DND-41 (cell line): ENCODE results near the gene NOPCHAP1.

Experiments
- ATAC-seq: fragments of 200-7000 bp; cut with Tn5 transposase; 3 replicates; pipeline ENCODE4 v1.9.1; 2021; ENCODE audit warnings: low read depth; ENCODE audit not compliant: insufficient read depth
- DNase-seq: peaks from one replicate; pipeline ENCODE4 v3.0.0-alpha.2; 2020
- H2AFZ ChIP-seq: 2 replicates; pipeline ENCODE4 v1.6.0; 2012; ENCODE audit warnings: low read depth, low read length
- H3K27ac ChIP-seq: 2 replicates; pipeline ENCODE4 v1.5.1; 2012; ENCODE audit warnings: low read length, inconsistent platforms
- H3K27me3 ChIP-seq: fragments of 200-600 bp; sonication (generic); 2 replicates; pipeline ENCODE4 v1.6.0; 2012; ENCODE audit warnings: low read length, mild to moderate bottlenecking, inconsistent platforms; ENCODE audit not compliant: insufficient read depth, poor library complexity
- H3K36me3 ChIP-seq: 2 replicates; pipeline ENCODE4 v1.5.1; 2012; ENCODE audit warnings: low read length, inconsistent platforms; ENCODE audit not compliant: insufficient read depth
- H3K4me1 ChIP-seq: 2 replicates; pipeline ENCODE4 v1.5.1; 2012; ENCODE audit warnings: mild to moderate bottlenecking, low read length; ENCODE audit not compliant: insufficient read depth
- H3K4me2 ChIP-seq: 2 replicates; pipeline ENCODE4 v1.6.0; 2012; ENCODE audit warnings: mild to moderate bottlenecking, moderate library complexity, low read length, inconsistent platforms; ENCODE audit not compliant: insufficient read depth
- H3K4me3 ChIP-seq, 2 experiments: fragments of 200-600 bp in 1 of 2; shearing (Covaris generic) in 1 of 2; 2 replicates each; pipeline ENCODE4 v1.5.1; 2012 to 2016; ENCODE audit warnings: inconsistent platforms in 2 of 2, low read length in 2 of 2, mild to moderate bottlenecking in 2 of 2, low read depth in 1 of 2, moderate library complexity in 1 of 2
- H3K79me2 ChIP-seq: 2 replicates; pipeline ENCODE4 v1.6.0; 2012; ENCODE audit warnings: low read length, inconsistent platforms; ENCODE audit not compliant: insufficient read depth
- H3K9ac ChIP-seq: 2 replicates; pipeline ENCODE4 v1.6.0; 2012; ENCODE audit warnings: low read depth, mild to moderate bottlenecking, inconsistent platforms, low read length, moderate library complexity
- H3K9me3 ChIP-seq: 2 replicates; pipeline ENCODE4 v1.5.1; 2012; ENCODE audit warnings: low read length, moderate library complexity, mild to moderate bottlenecking, inconsistent platforms; ENCODE audit not compliant: insufficient read depth, severe bottlenecking
- H4K20me1 ChIP-seq: 2 replicates; pipeline ENCODE4 v1.6.0; 2012; ENCODE audit warnings: low read length; ENCODE audit not compliant: insufficient read depth
- CTCF ChIP-seq: IDR thresholded peaks from 2 replicates; pipeline ENCODE4 v1.5.1; 2012; ENCODE audit warnings: borderline replicate concordance, low read length, moderate library complexity, mild to moderate bottlenecking; ENCODE audit not compliant: poor library complexity, severe bottlenecking; ENCODE audit errors: extremely low read depth
- EZH2 ChIP-seq: IDR thresholded peaks from 3 replicates; pipeline ENCODE4 v1.6.1; 2012; ENCODE audit warnings: borderline replicate concordance, low read depth, mild to moderate bottlenecking, moderate library complexity, low read length, inconsistent platforms; ENCODE audit not compliant: severe bottlenecking

NOPCHAP1 gene

GRCh38 chr12:104960464-104960863, 25.7 kb upstream of the NOPCHAP1 start:
- Histone ChIP-seq H3K4me3 (no peak overlapping the region), H3K27ac (no peak overlapping the region), H3K4me1 (peaks cover 25% of the 10 kb centered on the region), H3K27me3 (peaks cover 31% of the 10 kb centered on the region), H3K9me3 (no peaks in the 10 kb centered on the region), H2AFZ (no peak overlapping the region), H3K4me2 (no peak overlapping the region), H3K36me3 (no peaks in the 10 kb centered on the region), H3K79me2 (no peaks in the 10 kb centered on the region), H4K20me1 (no peaks in the 10 kb centered on the region), H3K9ac (no peak overlapping the region)
- no peak for ATAC-seq
- DNase-seq, result no peak
- TF ChIP-seq CTCF (no peak), EZH2 (no peak)

GRCh38 chr12:104963757-104964156, 22.4 kb upstream of the NOPCHAP1 start:
- Histone ChIP-seq H3K4me3 (no peak overlapping the region), H3K79me2 (no peaks in the 10 kb centered on the region), H3K4me1 (peaks cover 10% of the 10 kb centered on the region), H3K4me2 (no peak overlapping the region), H3K27ac (no peak overlapping the region), H4K20me1 (no peaks in the 10 kb centered on the region), H2AFZ (no peak overlapping the region), H3K36me3 (no peaks in the 10 kb centered on the region), H3K9ac (no peak overlapping the region), H3K9me3 (no peaks in the 10 kb centered on the region), H3K27me3 (peaks cover 11% of the 10 kb centered on the region)
- ATAC-seq (no peak), DNase-seq (no peak)
- TF ChIP-seq EZH2, result no peak
- TF ChIP-seq CTCF, result no peak

- no peaks in the 10 kb centered on the region for H3K9me3 ChIP-seq
- no peak overlapping the region for H3K27ac ChIP-seq
- no peak overlapping the region for H3K4me2 ChIP-seq
- no peaks in the 10 kb centered on the region for H4K20me1 ChIP-seq
- DNase-seq (no peak), ATAC-seq (no peak)
- H2AFZ ChIP-seq, result no peak overlapping the region
- no peaks in the 10 kb centered on the region for H3K36me3 ChIP-seq
- H3K4me1 ChIP-seq, result peaks cover 4% of the 10 kb centered on the region; the same call in 1 of the 2 replicates
- H3K79me2 ChIP-seq, result no peaks in the 10 kb centered on the region
- no peak overlapping the region for H3K4me3 ChIP-seq
- H3K27me3 ChIP-seq, result peaks cover 8% of the 10 kb centered on the region
- TF ChIP-seq EZH2 (no peak), CTCF (no peak)
- no peak overlapping the region for H3K9ac ChIP-seq
Measured at GRCh38 chr12:104964167-104964855, 21.8 kb upstream of the NOPCHAP1 start.
